ELR (cell line): ENCODE data around the gene NSMCE1.

ENCODE experiments used
- DNase-seq: peaks from one replicate; pipeline ENCODE4 v3.0.0-alpha.2; 2015; ENCODE audit warnings: low read depth

The NSMCE1 gene, protein sequence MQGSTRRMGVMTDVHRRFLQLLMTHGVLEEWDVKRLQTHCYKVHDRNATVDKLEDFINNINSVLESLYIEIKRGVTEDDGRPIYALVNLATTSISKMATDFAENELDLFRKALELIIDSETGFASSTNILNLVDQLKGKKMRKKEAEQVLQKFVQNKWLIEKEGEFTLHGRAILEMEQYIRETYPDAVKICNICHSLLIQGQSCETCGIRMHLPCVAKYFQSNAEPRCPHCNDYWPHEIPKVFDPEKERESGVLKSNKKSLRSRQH

GRCh38 chr16:27268376-27269299 lies at the start of gene NSMCE1:
Gene NSMCE1, minus strand, starts transcription at chr16:27268772. Its CDS starts 11,202 bp downstream, at chr16:27257570.
- DNase-seq, result peak; percentile 97

DNA sequence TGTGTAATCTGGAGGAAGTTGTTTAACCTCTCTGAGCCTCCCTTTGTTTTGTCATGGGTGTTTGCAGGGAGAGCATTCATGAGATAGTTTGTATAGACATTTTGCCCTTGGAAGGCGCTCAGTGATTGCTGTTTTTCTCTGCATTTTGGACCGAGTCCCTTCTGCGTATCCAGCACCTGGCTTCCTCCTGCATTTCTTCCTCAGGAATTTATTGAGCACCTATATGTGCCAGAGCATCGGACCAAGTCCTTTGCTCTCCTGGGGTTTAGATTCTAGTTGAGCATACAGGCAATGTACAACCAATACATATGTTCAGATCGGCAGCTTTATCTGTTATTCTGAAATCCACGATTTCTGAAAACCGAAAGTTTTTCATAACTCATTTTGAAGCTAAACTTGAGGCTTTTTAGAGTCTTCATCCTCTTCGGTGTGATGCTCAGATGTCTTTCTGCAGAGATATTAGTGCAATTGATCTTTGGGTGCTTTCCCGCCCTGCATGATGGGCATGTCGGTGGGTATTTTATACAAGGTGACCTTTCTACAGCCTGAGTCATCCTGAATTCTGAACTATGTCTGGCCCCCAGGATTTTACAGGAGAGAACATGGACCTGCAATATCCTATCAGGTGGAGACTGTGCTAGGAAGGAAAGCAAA lies 49.3 kb upstream of the NSMCE1 start:
- DNase-seq, result no peak

- no peak for DNase-seq
These were observed 48.7 kb upstream of the NSMCE1 start for GRCh38 chr16:27317320-27317719.

- DNase-seq, result no peak
These were observed 47.6 kb upstream of the NSMCE1 start for GRCh38 chr16:27316038-27316680.

- peak; percentile 88 for DNase-seq
These were observed 46.9 kb upstream of the NSMCE1 start for GRCh38 chr16:27315333-27316037.

DNA sequence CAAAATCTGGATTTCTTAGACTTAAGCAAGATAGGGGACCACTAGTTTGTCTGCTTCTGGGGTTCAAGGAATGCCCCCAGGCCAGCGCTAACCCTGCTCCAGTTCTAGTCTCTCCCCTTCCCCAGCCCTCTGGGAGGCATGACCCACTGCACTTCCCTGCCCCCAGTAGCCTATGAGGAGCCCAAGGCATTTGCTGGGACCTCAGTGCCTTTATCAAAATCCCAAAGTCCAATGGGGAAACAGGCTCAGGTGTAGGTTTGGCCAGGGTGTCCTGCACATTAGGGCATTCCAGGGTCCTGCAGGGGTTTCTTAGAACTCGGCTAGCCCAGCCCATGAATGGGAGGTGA lies 46.4 kb upstream of the NSMCE1 start:
- DNase-seq, result no peak

DNA sequence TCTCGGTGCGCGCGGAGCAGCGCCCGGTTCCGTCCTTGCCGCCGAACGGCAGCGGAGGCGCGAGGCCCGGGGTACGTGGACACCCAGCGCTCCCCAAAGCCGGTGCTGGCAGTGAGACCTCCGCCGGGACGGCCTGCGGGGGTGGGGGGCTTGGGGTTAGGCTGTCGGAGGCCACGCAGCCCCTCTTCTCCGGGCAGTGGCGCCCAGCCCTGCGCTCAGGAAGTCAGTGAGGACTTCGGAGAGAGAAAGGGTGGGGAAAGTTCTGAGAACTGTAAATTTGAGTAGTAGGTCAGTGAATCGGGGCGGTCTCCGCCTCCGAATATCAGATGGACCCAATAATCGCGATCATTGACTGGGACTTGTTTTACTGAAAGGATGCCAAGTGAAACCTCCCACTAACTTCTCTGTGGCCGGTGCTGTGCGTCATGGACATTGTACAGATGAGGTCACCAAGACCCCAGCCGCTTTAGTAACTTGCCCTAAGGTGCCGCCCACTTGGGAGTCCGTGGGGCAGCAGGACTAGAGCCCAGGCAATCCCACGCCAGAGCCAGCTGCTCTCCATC lies 45.7 kb upstream of the NSMCE1 start:
- peak; percentile 97 for DNase-seq

DNA sequence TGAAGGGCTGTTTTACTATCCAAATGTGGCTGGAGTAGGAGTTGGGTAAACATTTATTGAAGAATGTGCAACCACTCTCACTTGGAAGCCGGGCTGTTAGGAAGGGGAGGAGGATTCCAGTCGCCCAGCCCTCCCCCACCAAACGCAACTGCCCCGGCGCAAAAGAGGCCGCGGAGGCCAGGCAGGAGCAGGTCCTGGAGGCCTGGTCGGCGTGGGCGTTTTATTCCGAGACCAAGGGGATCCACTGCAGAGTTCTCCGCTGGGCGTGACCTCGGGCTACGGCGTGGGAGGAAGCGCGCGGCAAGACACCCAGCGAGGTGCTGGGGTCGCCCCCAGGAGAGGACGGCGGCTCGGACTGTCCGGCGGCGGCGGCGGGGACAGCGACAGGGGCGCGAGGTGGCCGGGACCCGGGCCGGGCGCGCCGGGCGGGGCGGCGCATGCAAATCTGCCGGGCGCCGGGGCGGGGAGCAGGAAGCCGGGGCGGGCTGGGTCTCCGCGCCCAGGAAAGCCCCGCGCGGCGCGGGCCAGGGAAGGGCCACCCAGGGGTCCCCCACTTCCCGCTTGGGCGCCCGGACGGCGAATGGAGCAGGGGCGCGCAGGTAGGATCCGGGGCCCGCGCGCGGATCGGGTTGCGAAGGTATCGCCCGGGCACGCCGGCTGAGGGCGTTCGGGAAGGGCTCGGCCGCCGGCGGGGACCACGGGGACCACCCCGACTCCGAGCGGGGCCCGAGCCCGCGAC lies 45.0 kb upstream of the NSMCE1 start, which contains the start of gene IL4R:
TSS of gene IL4R (plus strand) at position 553 of the 739 bp plus-strand sequence. CDS start 26,230 bp downstream, outside the sequence.
- DNase-seq, result peak; percentile 76

DNA sequence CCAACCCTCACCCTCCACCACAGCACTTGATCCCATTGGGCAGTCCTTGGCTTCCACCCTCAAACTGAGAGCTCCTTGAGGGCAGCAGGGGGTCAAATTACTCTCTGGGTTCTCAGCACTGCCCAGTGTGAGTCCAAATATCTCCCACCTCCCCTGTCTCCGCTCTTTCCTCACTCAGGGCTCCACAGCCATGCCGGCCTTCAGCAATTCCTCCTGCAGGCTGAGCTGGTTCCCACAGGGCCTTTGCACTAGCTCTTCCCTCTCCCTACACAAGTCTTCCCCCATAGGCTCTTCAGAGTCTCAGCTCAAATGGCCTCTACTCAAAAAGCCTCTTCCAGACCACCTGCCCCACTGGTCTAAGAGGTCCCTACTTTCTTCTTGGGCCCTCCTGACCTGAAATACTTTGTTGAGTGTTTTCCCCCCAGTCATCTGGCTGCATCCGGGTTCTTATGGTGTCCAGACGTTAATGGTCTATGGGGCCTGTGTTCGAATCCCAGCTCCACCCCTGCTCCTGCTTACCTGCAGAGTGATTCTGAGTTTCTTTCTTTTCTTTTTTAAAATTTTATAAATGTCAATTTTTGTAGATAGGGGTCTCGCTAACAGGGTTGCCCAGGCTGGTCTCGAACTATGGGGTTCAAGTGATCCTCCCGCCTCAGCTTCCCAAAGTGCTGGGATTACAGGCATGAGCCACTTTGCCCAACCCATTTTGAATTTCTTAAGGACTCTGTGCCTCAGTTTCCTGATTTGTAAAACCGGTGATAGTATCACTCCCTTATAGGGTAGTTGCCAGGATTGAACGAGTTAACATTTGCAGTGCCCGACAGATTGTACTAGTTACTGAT lies 44.2 kb upstream of the NSMCE1 start:
- DNase-seq, result no peak

GRCh38 chr16:27311897-27312303 lies 43.3 kb upstream of the NSMCE1 start:
- no peak for DNase-seq

- DNase-seq, result peak; percentile 37
These were observed 42.9 kb upstream of the NSMCE1 start for GRCh38 chr16:27311448-27311830.

DNA sequence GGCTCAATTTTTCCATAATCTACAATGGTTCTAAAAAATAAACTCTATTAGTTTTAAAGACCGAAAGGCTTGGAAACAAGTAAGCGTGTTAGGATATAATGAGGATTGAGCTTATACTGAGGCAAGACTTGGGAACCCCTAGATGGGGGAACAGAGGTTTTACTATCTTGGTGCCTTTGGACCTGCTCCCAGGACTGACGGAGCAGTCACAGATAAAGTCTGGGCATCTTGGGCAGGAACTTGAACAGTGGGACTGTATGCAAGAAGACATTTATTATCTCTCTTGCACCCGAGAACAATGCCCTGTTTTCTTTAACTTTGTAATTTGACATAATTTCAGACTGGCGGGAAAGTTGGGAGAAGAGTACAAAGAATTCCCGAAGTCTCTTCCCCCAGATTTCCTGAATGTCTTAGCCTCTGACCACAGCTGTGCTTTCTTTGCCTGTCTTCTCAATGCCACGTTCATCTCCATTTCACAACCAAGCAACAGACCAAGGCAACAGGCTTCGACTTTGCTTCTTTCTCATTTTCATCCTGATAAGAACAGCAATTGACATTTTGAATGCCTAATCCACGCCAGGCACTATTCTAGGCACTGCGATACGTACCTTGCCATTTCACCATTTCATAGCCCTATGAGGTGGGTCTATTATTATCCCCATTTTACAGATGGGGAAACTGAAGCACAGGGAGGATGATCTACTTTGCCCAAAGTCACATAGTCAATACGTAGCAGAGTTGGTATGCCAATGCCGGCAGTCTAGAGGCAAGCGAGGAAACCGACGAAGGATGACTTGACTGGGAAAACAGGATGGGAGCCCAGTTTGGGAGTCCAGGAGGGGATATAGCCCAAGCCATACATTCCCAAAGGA lies 42.2 kb upstream of the NSMCE1 start:
- DNase-seq, result no peak

- DNase-seq, result no peak
These were observed 40.2 kb upstream of the NSMCE1 start for GRCh38 chr16:27308792-27309191.

DNA sequence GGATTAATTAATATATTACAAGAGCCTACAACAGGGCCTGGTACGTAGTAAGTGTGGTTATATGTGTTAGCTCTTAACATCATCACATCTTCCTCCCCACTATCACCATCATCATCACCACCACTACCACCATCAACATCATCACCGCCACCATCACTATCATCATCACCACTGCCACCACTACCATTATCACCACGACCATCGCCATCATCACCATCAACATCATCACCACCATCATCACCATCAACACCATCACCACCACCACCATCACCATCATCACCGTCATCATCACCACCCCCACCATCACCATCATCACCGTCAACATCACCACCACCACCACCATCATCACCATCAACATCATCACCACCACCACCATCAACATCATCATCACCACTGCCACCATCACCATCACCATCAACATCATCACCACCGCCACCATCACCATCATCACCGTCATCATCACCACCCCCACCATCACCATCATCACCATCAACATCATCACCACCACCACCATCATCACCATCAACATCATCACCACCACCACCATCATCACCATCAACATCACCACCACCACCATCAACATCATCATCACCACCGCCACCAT lies 37.4 kb upstream of the NSMCE1 start:
- no peak for DNase-seq

DNA sequence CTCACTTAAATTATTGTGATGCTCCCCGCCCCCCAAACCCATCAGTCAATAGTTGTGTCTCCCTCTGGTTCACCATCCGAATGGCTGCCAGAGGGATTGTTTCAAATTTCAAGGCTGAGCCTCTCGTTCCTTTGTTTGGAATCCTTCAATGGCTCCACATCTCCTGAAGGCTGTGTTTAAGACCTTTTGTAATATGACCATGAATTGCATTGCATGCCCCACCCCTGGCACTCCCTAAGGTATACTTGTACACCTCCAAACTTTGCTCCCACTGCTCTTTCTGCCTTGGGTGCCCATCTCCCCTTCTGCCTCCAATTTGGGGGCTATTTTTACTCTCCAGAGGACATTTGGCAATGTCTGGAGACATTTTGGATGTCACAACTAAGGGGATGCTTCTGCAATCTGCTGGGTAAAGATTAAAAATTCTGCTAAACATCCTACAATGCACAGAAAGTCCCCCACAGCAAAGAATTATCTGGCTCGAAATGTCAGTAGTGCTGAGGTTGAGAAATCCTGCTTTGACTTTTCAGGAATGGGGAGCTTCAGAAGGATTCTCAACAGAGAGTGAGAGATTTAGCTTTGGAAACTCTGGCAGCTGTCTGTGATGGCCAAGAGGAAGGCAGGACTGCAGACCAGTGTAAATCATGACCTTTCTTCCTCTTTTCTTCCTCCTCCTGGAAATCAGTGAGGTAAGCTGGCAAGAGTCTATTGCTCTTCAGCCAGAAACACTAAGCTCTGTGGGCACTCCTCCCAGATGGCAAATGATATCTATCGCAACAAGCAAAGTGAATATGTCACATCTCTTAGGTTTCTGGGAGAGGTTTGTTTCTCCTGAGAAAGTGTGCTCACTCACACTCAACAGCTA lies 36.5 kb upstream of the NSMCE1 start:
- DNase-seq, result no peak

GRCh38 chr16:27304102-27304501 lies 35.5 kb upstream of the NSMCE1 start:
- DNase-seq, result no peak
